ENCODE data around the gene HOXD9. TPM values are rescaled to one million over a fixed set of nuclear protein-coding genes. Genes with fewer than 3 reads are reported as not detected.

The HOXD9 gene
- polyA plus RNA-seq, 1 donor from 2014 or later = not detected

DNA sequence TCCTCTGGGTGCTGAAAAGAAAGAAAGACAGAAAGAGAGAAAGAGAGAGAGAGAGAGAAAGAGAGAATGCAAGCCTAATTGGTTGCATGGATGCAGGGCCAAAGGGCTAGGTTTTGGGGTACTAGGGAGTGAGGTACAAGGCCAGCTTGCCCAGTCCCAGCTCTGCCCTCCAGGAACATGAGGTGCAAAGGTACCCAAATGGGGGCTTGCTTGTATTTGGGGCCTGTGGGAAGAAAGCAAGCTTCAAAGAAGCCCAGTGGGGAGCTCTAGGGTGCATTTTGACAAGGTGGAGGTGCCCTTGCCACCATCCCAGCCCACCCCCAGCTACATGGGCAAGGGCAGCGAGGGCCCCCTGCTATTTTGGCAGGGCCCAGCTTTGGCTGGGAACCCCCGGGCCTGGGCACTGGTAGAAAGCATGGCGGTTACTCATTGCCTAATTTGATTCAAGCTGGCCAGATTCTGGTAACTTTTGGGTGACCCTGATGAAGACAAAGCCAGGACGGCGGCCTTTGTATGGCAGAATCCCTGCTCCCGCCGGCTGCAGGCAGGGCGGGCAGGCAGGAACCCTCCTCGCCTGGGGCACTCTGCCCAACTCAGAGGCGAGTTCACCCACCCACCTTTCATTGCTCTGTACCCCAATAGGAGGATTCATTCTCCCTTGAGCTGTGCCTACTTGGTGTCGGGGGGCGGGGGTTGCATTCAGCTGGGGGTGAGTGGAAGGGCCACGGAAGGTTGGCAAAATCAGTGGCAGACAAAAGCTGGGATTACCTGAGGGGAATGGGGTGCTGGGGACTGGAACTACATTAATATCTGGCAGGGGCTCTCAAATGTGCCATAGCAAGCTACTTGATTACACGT lies 28.3 kb downstream of the HOXD9 start:
- Histone ChIP-seq H3K4me3 (ENCODE audit: low read length) (no peak overlapping the region), H3K27me3 (ENCODE audit: insufficient read depth, low read depth, low read length) (peaks cover 100% of the 10 kb centered on the region), H4K20me1 (ENCODE audit: insufficient read depth) (no peaks in the 10 kb centered on the region), H3K79me2 (replicated peaks; ENCODE audit: insufficient read depth, low read length) (no peaks in the 10 kb centered on the region), H3K9me3 (ENCODE audit: low read length) (peaks cover 12% of the 10 kb centered on the region), H3F3A (ENCODE audit: insufficient read depth, low read length, poor library complexity, severe bottlenecking) (no peaks in the 10 kb centered on the region), H3K27ac (ENCODE audit: low read length) (no peak overlapping the region), H3K9ac (ENCODE audit: low read length) (no peak overlapping the region), H3K36me3 (ENCODE audit: insufficient read depth, low read length) (no peaks in the 10 kb centered on the region), H3K9me2 (ENCODE audit: insufficient read depth, low read length) (no peaks in the 10 kb centered on the region), H3K4me2 (ENCODE audit: low read length) (no peak overlapping the region), H2AFZ (ENCODE audit: low read depth, low read length) (no peak overlapping the region)
- TF ChIP-seq, protein P1, sequence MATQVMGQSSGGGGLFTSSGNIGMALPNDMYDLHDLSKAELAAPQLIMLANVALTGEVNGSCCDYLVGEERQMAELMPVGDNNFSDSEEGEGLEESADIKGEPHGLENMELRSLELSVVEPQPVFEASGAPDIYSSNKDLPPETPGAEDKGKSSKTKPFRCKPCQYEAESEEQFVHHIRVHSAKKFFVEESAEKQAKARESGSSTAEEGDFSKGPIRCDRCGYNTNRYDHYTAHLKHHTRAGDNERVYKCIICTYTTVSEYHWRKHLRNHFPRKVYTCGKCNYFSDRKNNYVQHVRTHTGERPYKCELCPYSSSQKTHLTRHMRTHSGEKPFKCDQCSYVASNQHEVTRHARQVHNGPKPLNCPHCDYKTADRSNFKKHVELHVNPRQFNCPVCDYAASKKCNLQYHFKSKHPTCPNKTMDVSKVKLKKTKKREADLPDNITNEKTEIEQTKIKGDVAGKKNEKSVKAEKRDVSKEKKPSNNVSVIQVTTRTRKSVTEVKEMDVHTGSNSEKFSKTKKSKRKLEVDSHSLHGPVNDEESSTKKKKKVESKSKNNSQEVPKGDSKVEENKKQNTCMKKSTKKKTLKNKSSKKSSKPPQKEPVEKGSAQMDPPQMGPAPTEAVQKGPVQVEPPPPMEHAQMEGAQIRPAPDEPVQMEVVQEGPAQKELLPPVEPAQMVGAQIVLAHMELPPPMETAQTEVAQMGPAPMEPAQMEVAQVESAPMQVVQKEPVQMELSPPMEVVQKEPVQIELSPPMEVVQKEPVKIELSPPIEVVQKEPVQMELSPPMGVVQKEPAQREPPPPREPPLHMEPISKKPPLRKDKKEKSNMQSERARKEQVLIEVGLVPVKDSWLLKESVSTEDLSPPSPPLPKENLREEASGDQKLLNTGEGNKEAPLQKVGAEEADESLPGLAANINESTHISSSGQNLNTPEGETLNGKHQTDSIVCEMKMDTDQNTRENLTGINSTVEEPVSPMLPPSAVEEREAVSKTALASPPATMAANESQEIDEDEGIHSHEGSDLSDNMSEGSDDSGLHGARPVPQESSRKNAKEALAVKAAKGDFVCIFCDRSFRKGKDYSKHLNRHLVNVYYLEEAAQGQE (IDR thresholded peaks at IDR 0.05; ENCODE audit: borderline replicate concordance) = no peak
- TF ChIP-seq TAF1 (IDR thresholded peaks at IDR 0.05; ENCODE audit: low read depth) = no peak
- TF ChIP-seq RAD21 (conservative IDR thresholded peaks at IDR 0.05) = no peak

DNA sequence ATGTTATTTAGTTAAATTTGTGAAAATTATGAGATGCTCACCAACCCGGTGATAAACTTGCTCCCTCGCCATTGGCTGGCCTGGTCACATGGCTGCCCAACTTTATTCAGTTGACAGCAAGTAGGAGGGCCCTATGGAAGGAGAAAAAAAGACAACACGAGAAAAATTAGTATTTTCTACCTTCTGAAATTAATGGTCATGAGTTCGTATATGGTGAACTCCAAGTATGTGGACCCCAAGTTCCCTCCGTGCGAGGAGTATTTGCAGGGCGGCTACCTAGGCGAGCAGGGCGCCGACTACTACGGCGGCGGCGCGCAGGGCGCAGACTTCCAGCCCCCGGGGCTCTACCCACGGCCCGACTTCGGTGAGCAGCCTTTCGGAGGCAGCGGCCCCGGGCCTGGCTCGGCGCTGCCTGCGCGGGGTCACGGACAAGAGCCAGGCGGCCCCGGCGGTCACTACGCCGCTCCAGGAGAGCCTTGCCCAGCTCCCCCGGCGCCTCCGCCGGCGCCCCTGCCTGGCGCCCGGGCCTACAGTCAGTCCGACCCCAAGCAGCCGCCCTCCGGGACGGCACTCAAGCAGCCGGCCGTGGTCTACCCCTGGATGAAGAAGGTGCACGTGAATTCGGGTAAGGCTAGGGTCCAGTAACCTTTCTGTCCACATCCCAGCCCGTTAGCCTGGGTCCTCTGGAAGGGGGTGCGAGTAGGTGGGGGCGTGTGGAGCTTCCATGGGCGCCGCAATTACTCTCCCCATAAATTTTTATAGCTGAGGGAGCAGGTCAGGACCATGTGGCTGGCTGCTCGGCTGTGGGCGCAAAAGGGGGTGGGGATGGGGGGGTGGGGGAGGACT lies 29.1 kb downstream of the HOXD9 start, which contains the start of gene HOXD4:
TSS of gene HOXD4 (plus strand) at position 109 of the 846 bp plus-strand sequence. CDS start at position 193, 84 bp downstream.
- TF ChIP-seq, protein P1 (IDR thresholded peaks at IDR 0.05; ENCODE audit: borderline replicate concordance) = no peak
- no peak for TF ChIP-seq SMC3 (conservative IDR thresholded peaks at IDR 0.05; ENCODE audit: poor library complexity)
- TF ChIP-seq MXI1 (conservative IDR thresholded peaks at IDR 0.05; ENCODE audit: poor library complexity, severe bottlenecking) = no peak
- TF ChIP-seq RAD21 (conservative IDR thresholded peaks at IDR 0.05) = no peak
- TF ChIP-seq, protein P2, sequence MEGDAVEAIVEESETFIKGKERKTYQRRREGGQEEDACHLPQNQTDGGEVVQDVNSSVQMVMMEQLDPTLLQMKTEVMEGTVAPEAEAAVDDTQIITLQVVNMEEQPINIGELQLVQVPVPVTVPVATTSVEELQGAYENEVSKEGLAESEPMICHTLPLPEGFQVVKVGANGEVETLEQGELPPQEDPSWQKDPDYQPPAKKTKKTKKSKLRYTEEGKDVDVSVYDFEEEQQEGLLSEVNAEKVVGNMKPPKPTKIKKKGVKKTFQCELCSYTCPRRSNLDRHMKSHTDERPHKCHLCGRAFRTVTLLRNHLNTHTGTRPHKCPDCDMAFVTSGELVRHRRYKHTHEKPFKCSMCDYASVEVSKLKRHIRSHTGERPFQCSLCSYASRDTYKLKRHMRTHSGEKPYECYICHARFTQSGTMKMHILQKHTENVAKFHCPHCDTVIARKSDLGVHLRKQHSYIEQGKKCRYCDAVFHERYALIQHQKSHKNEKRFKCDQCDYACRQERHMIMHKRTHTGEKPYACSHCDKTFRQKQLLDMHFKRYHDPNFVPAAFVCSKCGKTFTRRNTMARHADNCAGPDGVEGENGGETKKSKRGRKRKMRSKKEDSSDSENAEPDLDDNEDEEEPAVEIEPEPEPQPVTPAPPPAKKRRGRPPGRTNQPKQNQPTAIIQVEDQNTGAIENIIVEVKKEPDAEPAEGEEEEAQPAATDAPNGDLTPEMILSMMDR (IDR thresholded peaks at IDR 0.05; ENCODE audit: poor library complexity, severe bottlenecking) = no peak
- TF ChIP-seq EZH2 (IDR thresholded peaks at IDR 0.05; ENCODE audit: borderline replicate concordance, insufficient read depth, low read length, poor library complexity, severe bottlenecking) = no peak
- no peak for TF ChIP-seq EP300 (conservative IDR thresholded peaks at IDR 0.05; ENCODE audit: poor library complexity, severe bottlenecking)
- no peak for TF ChIP-seq TAF1 (IDR thresholded peaks at IDR 0.05; ENCODE audit: low read depth)
- no peak for TF ChIP-seq POLR2AphosphoS5 (IDR thresholded peaks at IDR 0.05)
- Histone ChIP-seq H3K79me2 (replicated peaks; ENCODE audit: insufficient read depth, low read length) (no peaks in the 10 kb centered on the region), H3K27me3 (ENCODE audit: insufficient read depth, low read depth, low read length) (peaks cover 100% of the 10 kb centered on the region), H4K20me1 (ENCODE audit: insufficient read depth) (no peaks in the 10 kb centered on the region), H3K9ac (ENCODE audit: low read length) (no peak within 1 kb of the TSS), H3K9me2 (ENCODE audit: insufficient read depth, low read length) (no peaks in the 10 kb centered on the region), H3K4me3 (ENCODE audit: low read length) (no peak within 1 kb of the TSS), H3F3A (ENCODE audit: insufficient read depth, low read length, poor library complexity, severe bottlenecking) (no peaks in the 10 kb centered on the region), H3K36me3 (ENCODE audit: insufficient read depth, low read length) (no peaks in the 10 kb centered on the region), H2AFZ (ENCODE audit: low read depth, low read length) (no peak within 1 kb of the TSS), H3K9me3 (ENCODE audit: low read length) (peaks cover 12% of the 10 kb centered on the region), H3K27ac (ENCODE audit: low read length) (no peak within 1 kb of the TSS), H3K4me2 (ENCODE audit: low read length) (no peak within 1 kb of the TSS)

Measured in neural cell (in vitro differentiated cells).